NOMO-1 treated with DMSO at 0.1 percent for 48 hours (cell line): ENCODE measurements around the gene MYRIP.
"Not testable (repeated sequence)": the region's sequence is repeated elsewhere in the genome, so short reads cannot be mapped to it uniquely, and the experiment has no call there.

Experiments
- DNase-seq: peaks from one replicate; lab custom pipeline; 2025; ENCODE audit not compliant: unreplicated experiment; lab: John Stamatoyannopoulos, UW

The MYRIP gene

DNA sequence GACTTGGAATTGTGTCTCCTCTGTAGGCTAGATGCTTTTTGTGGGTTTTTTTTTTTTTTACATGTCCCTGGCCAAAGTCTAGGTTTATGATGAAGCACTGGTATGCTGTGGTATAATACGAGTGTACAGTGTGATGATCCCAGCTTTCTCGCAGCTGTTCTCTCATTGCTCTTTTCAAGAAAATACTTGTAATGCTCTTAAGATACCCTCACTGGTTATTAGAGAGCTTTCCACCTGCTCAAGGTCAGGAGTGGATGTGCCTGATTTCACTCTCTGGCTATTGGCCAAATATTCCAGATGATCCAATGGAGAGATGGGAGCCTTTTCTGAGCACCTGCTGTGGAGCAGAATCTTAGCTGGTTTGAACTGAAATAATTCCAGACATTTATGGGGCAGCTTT, 215.1 kb downstream of the MYRIP start:
- no peak for DNase-seq

DNA sequence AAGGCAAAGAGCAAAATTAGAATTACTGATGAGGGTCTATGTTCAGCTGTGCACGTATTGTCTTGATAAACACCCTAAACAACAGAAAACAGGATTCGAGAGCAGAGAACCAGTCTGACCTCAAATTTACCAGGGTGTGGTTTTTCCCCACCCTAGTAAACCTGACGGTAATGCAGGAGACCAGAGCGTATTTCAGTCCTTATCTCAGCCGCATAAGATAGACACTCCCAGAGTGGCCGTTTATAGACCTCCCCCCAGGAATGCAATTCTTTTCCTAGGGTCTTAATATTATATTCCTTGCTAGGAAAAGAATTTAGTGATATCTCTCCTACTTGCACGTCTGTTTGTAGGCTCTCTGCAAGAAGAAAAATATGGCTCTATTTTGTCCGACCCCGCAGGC, 216.5 kb downstream of the MYRIP start:
- DNase-seq: not testable (repeated sequence)

DNA sequence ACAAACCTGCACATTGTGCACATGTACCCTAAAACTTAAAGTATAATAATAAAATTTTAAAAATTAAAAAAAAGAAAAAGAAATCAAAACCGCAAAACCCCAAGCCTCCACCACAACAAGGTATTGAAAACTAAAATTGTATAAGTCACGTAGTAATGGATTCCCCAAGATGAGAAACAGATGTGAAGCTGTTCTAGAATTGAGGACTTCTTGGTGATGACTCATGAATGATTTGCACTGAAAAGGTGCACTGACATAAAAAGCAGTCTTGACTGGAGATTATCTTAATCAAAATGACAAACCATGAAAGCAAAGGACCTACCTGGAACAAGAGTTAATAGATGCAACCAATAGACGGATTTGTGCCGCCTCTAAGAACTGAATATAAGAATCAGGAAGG, 225.8 kb downstream of the MYRIP start:
- no peak for DNase-seq

DNA sequence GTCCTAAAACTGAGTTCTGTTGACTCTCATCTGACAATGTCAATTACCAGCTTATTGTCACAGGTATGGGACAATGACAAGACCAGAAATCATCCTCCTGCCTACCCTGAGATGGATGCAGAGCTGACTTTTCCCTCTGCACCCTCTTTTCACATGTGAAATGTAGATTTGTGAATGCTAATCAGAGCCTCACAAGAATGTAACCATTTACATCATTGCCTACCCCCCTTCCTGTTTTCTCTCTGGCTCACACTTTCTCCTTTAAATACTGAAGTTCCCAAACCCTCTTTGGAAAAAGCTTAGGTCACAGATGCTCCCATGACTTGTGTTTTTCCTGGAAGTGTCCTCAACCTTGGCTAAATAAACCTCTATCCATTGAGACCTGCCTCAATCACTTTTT, 228.2 kb downstream of the MYRIP start:
- no peak for DNase-seq

DNA sequence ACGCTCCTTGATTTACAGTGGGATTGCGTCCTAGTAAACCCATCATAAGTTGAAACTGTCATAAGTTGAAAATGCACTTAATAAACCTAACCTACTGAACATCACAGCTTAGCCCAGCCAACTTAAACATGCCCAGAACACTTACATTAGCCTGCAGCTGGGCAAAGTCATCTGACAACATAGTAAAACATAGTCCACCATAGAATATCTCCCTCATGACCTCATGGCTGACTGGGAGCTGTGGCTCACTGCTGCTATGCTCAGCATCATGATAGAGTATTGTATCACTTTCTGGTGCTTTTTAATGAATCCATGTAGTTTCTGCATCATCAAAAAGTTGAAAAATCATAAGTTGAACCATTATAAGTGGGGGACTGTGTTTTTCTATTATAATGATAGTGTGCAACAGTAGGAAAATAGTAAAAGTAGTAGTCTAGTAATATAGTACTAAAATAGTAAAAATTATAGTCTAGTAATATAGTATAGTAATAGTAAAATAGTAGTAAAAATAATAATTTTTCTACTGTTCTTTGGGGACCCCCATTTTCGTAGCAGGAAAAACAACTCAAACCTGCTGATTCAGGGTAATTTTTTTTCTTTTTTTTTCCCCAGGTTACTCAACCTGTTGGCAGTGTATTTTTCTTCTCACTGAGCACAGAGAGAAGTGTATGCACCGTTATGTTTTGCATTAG, 233.5 kb downstream of the MYRIP start:
- no peak for DNase-seq

GRCh38 chr3:40043444-40043755, 234.0 kb downstream of the MYRIP start:
- DNase-seq: no peak

GRCh38 chr3:40044487-40044886, 235.1 kb downstream of the MYRIP start:
- no peak for DNase-seq

DNA sequence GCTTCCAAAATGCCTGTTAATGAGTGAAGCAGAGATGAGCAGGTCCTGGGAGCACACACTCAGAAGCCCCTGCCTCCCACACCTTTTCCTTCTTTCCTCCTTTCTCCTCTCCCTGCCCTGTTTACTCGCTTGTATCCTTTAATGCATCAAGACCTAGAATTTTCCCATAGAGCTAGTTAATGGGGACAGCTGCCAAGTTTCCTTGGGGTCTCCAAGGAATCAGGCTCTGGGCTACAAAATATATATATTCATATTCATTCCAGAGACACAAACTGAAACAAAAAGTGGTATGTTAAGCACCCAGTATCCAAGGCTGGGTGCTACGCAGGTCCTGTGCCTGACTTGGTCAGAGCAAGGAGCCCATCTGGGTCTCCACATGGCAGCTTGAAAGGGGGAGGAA, 235.6 kb downstream of the MYRIP start:
- no peak for DNase-seq

- DNase-seq: no peak
Observed at GRCh38 chr3:40046149-40046548, 236.7 kb downstream of the MYRIP start.

- no peak for DNase-seq
Observed at GRCh38 chr3:40047406-40047805, 238.0 kb downstream of the MYRIP start.

GRCh38 chr3:40053663-40054062, 244.3 kb downstream of the MYRIP start:
- no peak for DNase-seq

GRCh38 chr3:40054568-40055222, 245.3 kb downstream of the MYRIP start:
- DNase-seq: no peak

DNA sequence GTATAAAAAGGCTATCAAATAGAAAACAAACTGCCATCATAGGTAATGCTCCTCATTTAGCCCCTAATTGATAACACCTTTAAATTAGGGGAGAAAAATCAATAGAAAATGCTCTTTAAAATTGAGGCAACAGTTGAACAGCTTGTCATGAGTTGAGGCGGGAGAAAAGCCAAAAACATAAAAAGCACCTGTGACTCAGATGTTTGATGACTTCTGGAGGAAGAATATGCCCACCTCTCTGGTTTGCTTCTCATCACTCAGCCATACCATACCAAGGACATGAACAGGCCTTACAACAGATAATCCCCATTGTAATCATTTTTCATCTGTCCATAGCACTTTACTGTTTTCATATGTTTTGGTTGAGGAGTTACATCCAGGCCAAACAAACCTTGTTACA, 246.0 kb downstream of the MYRIP start:
- no peak for DNase-seq

DNA sequence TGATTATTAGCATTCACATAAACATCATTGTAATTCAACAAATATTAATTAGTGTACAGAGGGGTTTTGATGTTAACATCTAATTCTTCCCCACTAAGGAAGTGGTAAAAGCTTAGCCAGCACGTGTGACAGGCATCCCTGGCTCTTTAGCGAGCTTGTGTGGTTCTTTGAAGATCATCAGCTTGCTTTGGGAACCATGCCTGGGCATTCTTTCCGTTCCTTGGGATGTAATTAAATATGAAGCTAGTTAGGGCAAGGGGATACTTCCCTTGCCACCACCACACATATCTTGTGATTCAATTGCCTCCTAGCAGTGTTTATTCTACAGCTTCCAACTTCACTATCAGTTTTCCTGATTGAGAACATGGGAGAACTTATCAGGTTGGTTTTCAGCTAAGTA, 246.5 kb downstream of the MYRIP start:
- DNase-seq: no peak

GRCh38 chr3:40057077-40057476, 247.7 kb downstream of the MYRIP start:
- DNase-seq: no peak

- DNase-seq: no peak
Observed at GRCh38 chr3:40057786-40058185, 248.4 kb downstream of the MYRIP start.

GRCh38 chr3:40068636-40069035, 259.2 kb downstream of the MYRIP start:
- DNase-seq: no peak

DNA sequence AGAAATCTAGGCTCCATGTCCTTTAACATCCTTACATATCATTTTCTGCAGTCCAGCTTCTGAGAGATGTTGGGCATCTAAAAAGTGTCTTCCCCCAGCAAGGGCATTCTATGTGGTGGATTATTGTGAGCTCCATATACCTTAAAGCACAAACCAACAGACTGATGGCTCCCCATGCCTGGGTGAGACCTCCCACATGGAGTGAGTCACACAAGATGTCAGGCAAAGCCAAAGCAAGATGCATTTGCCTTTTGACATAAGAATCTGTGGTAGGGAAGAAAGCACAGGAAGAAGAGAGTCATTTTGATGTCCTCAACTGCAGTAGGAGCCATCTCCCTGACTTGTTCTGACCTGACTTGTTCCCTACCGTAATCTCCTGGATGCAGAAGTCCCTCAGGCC, 261.4 kb downstream of the MYRIP start:
- DNase-seq: no peak

DNA sequence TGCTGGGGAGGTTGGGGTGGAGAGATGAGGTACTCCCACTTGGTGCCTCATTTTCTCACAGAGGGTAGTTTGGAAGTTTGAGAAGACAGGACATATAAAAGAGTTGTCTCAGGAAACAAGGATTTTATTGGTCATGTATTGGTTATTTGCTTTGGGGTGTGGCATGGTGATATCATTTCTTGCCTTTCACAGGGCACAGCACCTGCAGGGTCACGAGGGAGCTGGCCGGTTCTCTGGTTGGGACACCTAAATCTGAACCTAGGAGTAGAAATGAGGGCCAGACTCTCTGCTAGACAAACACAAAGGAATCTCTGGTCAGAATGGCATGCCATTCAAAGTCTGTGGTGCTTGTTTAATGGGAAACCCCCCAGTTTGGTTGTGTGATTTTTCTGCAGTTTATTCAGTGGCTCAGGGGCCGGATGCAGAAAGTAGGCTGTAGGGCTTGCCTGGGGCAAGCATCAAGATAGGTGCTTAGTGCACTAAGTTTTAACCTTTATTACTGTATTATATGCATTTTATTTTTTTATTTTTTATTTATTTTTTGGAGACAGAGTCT, 262.4 kb downstream of the MYRIP start:
- DNase-seq: no peak

DNA sequence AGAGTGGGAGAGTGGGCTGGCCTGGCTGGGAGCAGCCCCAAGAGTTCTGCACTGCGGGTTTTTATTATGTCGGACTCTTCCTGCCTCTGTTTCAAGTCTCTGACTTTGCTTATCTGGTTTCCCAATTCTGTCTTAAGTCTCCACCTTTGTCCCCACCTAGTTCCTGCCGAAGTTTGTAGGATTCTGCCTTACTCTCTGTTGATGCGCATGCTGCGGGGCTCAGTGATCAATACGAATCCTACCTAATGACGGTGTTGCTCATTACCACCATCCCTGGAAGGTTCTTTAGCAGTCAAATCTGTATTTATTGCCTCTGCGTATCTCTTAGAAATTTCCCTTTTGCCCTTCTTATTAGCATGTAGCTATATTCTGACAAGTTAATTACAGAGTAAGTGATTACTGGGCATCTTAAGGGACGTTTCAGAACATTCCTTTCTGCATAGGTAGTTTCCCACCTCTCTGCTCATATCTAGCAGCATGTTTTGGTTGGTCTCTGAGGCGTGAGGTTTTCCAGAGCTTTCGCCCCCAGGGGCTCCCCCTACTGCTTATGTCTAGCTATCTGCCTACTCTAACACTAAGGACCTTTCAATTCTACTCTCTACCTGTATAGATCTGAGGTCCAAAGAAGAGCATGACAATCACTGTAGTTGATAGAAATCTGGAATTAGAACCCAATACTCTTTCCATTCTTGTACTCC, 264.1 kb downstream of the MYRIP start:
- no peak for DNase-seq

DNA sequence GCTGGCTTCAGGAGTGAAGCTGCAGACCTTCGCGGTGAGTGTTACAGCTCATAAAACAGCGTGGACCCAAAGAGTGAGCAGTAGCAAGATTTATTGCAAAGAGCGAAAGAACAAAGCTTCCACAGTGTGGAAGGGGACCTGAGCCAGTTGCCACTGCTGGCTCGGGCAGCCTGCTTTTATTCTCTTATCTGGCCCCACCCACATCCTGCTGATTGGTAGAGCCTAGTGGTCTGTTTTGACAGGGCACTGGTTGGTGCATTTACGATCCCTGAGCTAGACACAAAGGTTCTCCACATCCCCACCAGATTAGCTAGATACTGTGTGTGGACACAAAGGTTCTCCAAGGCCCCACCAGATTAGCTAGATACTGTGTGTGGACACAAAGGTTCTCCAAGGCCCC, 267.7 kb downstream of the MYRIP start:
- not testable (repeated sequence) for DNase-seq

DNA sequence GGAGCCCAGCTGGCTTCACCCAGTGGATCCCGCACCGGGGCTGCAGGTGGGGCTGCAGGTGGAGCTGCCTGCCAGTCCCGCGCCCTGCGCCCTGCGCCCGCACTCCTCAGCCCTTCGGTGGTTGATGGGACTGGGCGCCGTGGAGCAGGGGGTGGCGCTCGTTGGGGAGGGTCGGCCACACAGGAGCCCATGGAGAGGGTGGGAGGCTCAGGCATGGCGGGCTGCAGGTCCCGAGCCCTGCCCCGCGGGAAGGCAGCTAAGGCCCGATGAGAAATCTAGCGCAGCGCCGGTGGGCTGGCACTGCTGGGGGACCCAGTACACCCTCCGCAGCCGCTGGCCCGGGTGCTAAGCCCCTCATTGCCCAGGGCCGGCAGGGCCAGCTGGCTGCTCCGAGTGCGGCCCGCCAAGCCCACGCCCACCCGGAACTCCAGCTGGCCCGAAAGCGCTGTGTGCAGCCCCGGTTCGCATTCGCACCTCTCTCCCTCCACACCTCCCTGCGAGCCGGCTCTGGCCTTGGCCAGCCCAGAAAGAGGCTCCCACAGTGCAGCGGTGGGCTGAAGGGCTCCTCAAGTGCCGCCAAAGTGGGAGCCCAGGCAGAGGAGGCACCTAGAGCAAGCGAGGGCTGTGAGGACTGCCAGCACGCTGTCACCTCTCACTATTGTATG, 268.6 kb downstream of the MYRIP start:
- DNase-seq: not testable (repeated sequence)
